Amniotic epithelial cell (primary cell): ENCODE measurements around the gene NTS.

Source experiments
- DNase-seq: peaks from one replicate; pipeline ENCODE4 v3.0.0-alpha.2; 2010; ENCODE audit warnings: low read depth

The NTS gene

GRCh38 chr12:85923767-85924331 lies 49.8 kb downstream of the NTS start:
- DNase-seq: peak; percentile 31

- DNase-seq: no peak
Observed at GRCh38 chr12:85927166-85927565, 53.1 kb downstream of the NTS start.
